GM18870 (cell line): Measurements from ENCODE around the gene PITRM1.

ENCODE experiments used
- ATAC-seq: cut with Tn5 transposase; IDR thresholded peaks from one replicate; pipeline ENCODE4 v1.9.1; 2021; ENCODE audit warnings: moderate library complexity; ENCODE audit not compliant: unreplicated experiment

PITRM1 gene

DNA sequence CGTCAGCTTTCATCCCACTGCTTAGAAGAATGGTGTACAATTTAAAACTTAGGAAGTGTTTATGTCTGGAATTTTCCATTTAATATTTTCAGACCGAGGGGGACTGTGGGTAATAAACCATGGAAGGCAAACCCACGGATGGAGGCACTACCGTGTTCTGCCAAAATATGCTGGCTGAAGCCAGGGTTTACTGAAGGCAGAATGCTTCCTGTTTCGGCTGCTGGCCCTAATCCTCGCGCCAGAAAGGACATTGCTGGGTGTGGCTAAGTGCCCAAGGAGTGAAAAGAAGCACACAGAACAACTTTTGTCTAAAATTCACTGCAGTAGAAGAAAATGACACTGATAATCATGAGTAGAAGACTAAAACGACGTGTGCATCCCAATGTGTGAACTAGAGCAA is 32.3 kb downstream of the PITRM1 start:
- no peak for ATAC-seq

GRCh38 chr10:3139216-3139910 is 33.2 kb downstream of the PITRM1 start:
- no peak for ATAC-seq

DNA sequence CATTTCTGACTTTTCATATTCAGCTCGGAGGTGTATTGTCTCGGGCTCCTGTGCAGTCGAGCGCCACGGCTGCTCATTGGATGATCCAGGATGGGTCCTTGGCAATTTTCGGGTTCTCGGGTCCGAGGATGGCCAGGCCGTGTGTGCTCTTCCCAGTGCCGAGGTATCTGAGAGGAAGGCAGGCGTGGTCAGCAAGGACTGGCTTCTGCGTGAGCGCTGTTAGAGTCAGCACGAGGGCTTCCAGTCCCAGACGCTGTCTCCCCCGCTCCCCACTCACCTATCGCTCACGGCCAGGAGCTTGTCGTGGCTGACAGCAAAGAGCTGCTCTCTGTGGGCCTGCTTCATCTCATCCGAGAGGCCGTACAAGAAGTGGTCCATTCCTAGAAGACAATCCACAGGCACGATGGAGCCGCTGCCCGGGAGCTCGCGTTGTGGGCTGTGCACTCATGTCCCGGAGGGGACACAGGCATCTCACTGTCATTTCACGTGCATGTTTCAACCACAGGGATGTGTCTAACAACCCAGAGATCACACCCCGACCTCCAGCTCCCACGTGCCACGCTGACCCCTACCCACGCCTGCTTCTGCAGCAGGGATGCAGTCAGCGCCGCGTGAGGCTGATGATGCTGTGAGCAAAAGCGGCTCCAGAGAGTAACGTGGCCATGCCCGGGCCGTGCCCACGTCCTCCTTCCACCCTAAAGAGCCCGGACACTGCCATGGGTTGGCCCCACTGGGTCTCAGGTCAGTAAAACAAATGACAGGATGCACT is 34.4 kb downstream of the PITRM1 start:
- no peak for ATAC-seq

GRCh38 chr10:3136763-3137611 is 35.6 kb downstream of the PITRM1 start:
- ATAC-seq, result no peak

DNA sequence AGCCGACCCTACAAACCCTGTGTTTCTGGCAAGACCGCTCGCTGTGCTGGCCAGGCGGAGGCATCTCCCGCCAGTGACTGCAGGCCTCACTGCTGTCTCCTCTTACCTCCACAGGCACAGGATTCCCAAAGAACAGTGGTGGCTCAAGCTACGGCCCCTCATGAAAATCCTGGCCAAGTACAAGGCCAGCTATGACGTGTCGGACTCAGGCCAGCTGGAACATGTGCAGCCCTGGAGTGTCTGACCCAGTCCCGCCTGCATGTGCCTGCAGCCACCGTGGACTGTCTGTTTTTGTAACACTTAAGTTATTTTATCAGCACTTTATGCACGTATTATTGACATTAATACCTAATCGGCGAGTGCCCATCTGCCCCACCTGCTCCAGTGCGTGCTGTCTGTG is 36.2 kb downstream of the PITRM1 start:
- ATAC-seq, result no peak

- ATAC-seq, result no peak
These were observed 37.6 kb downstream of the PITRM1 start for GRCh38 chr10:3135006-3135405.

GRCh38 chr10:3133948-3134347 is 38.6 kb downstream of the PITRM1 start:
- ATAC-seq, result no peak

DNA sequence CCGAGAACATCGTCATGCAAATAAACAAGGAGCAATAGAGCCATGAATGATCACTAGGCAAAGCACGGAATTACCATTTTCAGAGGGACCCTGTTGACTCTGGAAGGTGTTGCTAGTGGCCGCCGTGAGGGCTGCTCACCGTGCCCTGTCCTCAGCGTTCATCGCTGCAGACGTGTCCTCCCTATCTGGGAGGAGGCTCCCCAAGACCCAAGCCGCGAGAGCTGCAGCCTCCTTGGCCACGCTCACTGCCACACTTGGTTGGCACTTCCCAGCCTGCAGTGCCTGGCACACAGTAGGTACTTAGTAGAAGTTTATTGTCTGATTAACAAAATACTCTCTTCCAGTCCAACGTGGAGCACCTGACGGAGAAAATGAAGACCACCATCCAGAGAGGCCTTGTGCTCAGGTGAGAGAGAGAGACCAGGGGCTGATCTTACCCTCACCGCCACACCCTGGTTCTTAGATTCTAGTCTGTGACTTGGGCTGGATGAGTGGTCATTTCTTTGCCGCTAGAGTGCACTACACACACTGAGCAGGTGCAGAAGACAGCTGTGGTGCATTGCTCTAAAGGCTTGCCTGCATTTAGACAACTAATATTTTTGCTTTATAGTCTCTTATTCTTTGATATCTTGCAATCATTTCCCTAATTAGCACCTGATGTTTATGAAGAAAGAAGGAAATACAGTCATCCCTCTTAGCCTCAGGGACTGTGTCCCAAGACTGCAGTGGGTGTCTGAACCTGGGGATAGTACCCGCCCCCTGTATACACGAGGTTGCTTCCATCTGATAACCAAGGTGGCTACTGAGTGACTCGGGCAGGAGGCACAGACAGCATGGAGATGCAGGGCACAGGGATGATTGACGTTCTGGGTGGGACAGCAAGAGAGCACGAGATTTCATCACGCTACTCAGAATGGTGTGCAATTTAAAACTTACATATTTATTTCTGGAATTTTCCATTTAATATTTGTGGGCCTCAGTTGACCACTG is 40.3 kb downstream of the PITRM1 start:
- no peak for ATAC-seq

- ATAC-seq, result no peak
These were observed 41.5 kb downstream of the PITRM1 start for GRCh38 chr10:3131098-3131497.

DNA sequence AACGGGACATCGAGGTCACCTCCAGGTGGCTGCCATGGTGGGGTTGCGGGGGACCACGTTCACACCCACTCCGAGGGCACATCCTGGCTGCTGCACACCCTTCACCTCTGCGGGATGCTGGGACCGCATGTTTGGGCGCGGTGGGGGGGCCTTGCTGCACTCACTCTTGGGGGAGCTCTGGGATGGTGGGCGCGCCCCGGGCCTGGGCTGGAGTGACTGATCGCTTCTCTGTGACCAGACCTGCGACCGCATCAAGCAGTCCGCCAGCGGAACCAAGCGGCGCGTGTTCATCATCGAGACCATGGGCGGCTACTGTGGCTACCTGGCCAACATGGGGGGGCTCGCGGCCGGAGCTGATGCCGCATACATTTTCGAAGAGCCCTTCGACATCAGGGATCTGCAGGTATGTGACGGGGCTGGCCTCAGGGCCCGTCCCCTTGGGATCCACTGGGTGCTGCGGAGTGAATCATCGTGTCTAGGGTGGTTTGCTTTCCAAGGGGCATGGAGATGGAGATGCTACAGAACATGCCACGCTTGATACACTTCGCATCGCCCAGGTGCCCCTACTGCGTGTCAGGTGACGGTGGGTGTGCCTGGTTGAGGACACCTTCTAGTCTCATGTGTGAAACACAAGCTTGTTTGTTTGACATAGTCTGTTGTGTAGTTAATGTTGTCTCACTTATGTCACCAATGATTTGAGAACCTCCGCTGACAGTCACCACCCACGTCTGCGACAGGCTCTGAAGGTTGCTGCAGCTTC is 42.8 kb downstream of the PITRM1 start:
- no peak for ATAC-seq

GRCh38 chr10:3128379-3129130 is 44.0 kb downstream of the PITRM1 start:
- ATAC-seq, result no peak

DNA sequence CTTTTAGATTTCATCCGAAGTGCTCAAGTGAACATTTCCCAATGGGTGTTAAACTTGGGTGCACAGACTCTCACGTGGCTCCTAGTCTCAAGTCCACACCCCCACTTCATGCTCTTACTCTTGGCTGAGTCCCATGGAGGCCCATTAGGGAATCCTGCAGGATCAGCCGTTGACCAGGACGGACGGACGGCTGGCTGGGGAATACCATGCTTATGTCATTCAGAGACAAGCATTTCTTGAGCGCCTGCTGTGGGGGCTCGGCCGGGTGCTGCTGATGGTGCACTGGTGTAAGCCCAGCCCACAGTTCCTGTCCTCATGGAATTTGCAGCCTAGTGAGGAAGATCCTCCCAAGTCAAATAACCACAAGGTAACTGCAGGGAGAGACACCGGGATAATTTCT is 44.7 kb downstream of the PITRM1 start:
- ATAC-seq, result no peak

GRCh38 chr10:3126741-3127346 is 45.7 kb downstream of the PITRM1 start:
- no peak for ATAC-seq

DNA sequence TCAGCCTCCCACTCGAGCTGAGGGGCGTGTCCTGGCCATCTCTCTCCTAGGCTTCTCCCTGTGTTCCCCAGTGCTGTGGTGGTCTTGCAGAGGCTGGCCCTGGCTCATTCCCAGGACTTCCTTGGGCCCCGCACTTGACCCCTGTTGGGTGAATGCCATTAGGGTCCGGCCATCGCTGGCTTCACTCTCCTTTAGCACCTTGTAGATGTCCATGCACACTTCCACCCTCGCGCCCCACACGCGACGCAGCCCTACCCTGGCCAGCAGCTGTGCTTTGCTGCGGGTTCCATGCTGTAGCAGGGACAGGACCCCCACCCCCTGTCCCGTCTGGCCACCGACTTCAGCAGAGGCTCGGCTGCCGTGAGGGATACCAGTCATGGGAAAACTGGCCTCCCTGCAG is 46.3 kb downstream of the PITRM1 start:
- no peak for ATAC-seq

GRCh38 chr10:3125527-3126170 is 46.9 kb downstream of the PITRM1 start:
- no peak for ATAC-seq

GRCh38 chr10:3124412-3125175 is 48.0 kb downstream of the PITRM1 start:
- no peak for ATAC-seq
